Measurements from ENCODE around the gene TESK2.

- TF ChIP-seq, protein P1, sequence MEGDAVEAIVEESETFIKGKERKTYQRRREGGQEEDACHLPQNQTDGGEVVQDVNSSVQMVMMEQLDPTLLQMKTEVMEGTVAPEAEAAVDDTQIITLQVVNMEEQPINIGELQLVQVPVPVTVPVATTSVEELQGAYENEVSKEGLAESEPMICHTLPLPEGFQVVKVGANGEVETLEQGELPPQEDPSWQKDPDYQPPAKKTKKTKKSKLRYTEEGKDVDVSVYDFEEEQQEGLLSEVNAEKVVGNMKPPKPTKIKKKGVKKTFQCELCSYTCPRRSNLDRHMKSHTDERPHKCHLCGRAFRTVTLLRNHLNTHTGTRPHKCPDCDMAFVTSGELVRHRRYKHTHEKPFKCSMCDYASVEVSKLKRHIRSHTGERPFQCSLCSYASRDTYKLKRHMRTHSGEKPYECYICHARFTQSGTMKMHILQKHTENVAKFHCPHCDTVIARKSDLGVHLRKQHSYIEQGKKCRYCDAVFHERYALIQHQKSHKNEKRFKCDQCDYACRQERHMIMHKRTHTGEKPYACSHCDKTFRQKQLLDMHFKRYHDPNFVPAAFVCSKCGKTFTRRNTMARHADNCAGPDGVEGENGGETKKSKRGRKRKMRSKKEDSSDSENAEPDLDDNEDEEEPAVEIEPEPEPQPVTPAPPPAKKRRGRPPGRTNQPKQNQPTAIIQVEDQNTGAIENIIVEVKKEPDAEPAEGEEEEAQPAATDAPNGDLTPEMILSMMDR (IDR thresholded peaks at IDR 0.05) = no peak
- no peak for TF ChIP-seq POLR2A (IDR thresholded peaks at IDR 0.05)
- TF ChIP-seq POLR2AphosphoS5 (IDR thresholded peaks at IDR 0.05) = no peak
Observed at GRCh38 chr1:45492691-45493090, 1.7 kb upstream of the TESK2 start.

Data from suprapubic skin (tissue), 4 donors.